ENCODE results near the gene CTDNEP1.

CTDNEP1 gene

GRCh38 chr17:7214300-7215135 lies 37.0 kb downstream of the CTDNEP1 start:
- DNase-seq: peak; percentile 99

- peak; percentile 99 for DNase-seq
Observed at GRCh38 chr17:7213895-7214299, 37.6 kb downstream of the CTDNEP1 start.

- DNase-seq: no peak
Observed at GRCh38 chr17:7211491-7212273, 39.9 kb downstream of the CTDNEP1 start.

- DNase-seq: no peak
Observed at GRCh38 chr17:7208754-7209460, 42.6 kb downstream of the CTDNEP1 start.

- no peak for DNase-seq
Observed at GRCh38 chr17:7208027-7208571, 43.4 kb downstream of the CTDNEP1 start.

GRCh38 chr17:7207120-7208001 lies 44.2 kb downstream of the CTDNEP1 start:
- DNase-seq: no peak

- DNase-seq: no peak
Observed at GRCh38 chr17:7205561-7205960, 46.0 kb downstream of the CTDNEP1 start.

GRCh38 chr17:7204828-7205461 lies 46.6 kb downstream of the CTDNEP1 start:
- DNase-seq: peak; percentile 99

GRCh38 chr17:7204336-7204735 lies 47.2 kb downstream of the CTDNEP1 start:
- peak; percentile 94 for DNase-seq

- DNase-seq: no peak
Observed at GRCh38 chr17:7203391-7203790, 48.1 kb downstream of the CTDNEP1 start.

- DNase-seq: no peak
Observed at GRCh38 chr17:7196651-7197401, 54.7 kb downstream of the CTDNEP1 start.

GRCh38 chr17:7195971-7196370 lies 55.6 kb downstream of the CTDNEP1 start:
- DNase-seq: no peak

All from NCI-H2171 (cell line).